SH-SY5Y (cell line): ENCODE data around the gene GHRL.

Experiments
- GATA2 ChIP-seq: IDR thresholded peaks from 2 replicates; pipeline ENCODE4 v1.6.1; 2011; ENCODE audit warnings: mild to moderate bottlenecking, low read depth, low read length
- GATA3 ChIP-seq: IDR thresholded peaks from 2 replicates; pipeline ENCODE4 v1.6.1; 2011; ENCODE audit warnings: low read depth, mild to moderate bottlenecking, low read length, moderate library complexity

The GHRL gene

DNA sequence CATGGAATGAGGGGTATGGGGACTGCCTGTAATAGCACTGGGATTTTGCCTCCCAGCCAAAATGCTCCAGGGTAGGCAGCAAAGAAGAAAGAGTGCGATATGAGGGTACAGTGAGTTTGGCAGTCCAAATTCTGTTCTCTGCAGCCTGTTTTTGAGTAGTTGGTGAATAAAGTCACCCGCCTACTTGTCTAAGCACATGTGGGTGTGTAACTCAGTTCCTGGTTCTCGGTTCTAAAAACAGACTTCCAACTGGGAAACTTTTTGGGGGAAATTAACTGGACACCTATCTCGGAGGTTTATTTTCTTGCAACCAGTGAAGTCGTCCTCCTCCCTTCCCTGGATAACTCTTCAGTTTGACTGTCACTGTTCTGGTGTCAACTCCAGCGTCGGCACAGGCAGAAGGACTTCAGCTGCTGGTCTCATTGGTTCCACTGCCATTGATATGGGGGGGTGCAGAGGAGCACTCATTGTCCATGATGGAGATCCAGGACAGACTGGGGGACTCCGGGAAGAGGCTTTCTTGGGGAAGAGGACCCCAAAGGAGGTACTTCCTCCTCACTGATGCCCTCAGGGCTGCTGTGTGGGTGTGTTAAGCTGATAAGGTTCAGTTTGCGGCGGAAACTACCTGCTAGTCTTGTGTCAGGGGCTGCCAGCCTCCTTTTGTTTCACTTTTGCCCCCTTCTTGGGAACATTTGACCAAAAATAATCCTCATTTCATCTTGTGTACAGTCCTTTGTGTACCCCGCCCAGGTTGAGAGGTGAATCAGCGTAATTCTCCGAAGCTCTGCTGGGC is 13.2 kb downstream of the GHRL start:
- TF ChIP-seq GATA3, result no peak
- TF ChIP-seq GATA2, result no peak

- TF ChIP-seq GATA3 (no peak), GATA2 (no peak)
Measured at GRCh38 chr3:10278501-10278900, 14.2 kb downstream of the GHRL start.

- TF ChIP-seq GATA3 (no peak), GATA2 (no peak)
Measured at GRCh38 chr3:10277115-10277625, 15.6 kb downstream of the GHRL start.

GRCh38 chr3:10274601-10275000 is 18.1 kb downstream of the GHRL start:
- TF ChIP-seq GATA3, result no peak
- no peak for TF ChIP-seq GATA2

DNA sequence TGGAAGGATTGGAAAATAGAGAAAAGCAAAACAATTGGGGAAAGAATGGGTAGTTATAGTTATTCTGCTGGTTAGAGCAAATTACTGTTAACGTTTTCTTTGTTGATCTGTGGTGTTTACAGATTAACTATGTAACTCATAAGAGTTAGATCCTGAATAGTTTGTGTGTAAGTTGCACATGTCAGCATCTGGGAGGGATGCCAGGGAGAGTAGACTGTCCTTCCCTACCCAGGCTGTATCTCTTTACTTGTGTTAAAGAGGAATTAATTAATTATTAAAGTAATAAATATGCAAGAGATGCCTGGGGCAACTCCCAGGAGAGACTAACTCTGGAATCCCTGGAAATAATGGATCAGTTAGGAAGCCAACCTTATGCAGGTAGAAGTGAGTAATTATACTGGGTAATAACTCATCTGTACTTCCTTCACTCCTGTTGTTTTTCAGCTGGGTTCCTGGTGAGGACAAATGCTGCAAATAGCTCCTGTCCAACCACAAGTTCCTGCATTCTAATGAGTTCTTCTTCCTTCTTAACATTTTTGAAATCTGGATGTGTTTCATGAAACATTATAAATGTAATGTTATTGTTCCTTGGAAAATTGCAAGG is 18.9 kb downstream of the GHRL start:
- no peak for TF ChIP-seq GATA2
- TF ChIP-seq GATA3, result no peak

DNA sequence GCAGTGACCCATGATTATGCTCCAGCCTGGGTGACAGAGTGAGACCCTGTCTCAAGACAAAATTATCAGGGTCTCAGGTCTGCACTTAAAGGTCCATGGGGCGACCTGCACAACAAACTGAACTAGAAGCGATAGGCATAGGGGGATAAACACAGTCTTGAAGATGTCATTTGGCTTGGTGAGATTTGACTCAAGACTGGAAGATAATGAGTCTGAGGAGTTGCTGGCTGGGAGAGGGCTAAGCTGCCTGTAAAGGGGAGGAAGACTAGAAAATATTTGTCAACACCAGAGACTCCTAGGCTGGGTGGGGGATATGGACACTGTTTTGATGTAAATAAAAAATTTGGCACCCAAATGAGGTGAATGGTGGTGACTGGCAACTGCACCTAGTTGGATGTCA is 19.8 kb downstream of the GHRL start:
- TF ChIP-seq GATA3 (no peak), GATA2 (no peak)

DNA sequence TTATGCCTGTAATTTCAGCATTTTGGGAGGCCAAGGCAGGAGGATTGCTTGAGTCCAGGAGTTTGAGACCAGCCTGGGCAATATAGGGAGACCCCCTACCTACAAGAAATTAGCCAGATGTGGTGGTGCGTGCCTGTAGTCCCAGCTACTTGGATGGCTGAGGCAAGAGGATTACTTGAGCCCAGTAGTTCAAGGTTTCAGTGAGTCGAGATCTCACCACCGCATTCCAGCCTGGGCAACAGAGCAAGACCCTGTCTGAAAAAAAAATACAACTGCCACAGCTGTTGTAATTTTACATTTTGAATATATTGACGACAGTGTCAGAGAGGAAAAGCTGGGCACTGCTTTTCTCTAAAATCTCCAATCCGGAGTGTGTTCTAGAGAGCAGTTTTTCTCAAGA is 23.3 kb downstream of the GHRL start:
- TF ChIP-seq GATA3 (no peak), GATA2 (no peak)

DNA sequence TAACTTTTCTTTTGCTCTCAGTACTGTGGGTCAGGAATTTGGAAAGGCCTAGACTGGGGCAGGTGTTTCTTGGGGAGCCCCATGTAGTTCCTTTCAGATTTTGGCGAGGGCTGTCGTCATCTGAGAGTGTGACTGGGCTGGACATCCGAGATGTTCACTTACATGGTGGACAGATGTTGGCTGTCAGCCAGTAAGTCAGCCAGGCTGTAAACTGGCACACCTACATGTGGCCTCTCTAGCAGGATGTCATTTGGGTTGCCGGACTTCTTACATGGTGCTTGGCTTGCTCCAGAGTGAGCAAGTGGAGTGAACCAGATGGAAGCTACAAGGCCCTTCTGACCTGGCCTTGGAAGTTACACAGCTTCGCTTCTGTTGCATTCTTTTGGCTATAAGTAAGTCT is 23.8 kb downstream of the GHRL start:
- TF ChIP-seq GATA2 (no peak), GATA3 (no peak)

DNA sequence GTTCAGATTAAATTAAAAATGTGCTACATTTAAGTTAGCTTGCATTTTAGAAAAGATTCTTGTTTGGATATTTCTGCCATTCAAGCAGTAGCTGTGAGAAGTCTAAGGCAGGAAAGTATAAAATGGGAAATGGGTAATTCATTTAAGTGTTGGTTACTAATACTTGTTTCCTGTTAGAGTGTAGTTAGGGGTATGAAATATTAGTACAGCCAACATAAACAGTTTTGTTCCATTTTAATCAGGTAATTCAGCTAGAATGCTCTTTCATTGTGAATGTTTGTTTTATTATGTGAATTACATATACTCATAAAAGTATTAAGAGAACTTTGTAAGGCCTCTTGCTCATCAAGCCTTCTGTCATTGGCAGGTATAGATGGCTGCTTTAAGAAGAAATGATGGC is 24.6 kb downstream of the GHRL start:
- TF ChIP-seq GATA3 (no peak), GATA2 (no peak)

DNA sequence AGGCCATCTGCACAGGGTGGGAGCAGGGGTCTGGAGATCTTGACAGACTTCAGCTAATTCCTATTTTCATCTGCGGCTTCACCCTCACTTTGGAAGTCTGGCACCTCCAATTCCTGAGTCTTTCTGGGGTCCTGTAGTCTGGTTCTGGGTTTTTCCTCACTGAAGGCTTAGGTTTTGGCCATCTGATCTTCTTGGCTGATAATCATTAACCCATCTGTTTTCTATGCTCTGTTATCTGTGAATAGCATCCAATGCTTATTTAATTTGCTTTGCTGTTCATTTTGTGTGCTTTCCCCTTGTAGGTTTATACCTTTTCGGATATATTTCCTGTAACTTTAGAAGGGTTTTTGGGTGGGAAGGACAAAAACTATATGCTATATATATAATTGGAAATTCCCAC is 26.9 kb downstream of the GHRL start:
- TF ChIP-seq GATA2, result no peak
- no peak for TF ChIP-seq GATA3

GRCh38 chr3:10263646-10264363 is 28.9 kb downstream of the GHRL start:
- TF ChIP-seq GATA2 (no peak), GATA3 (no peak)

- TF ChIP-seq GATA2 (no peak), GATA3 (no peak)
Measured at GRCh38 chr3:10262027-10262426, 30.7 kb downstream of the GHRL start.

- no peak for TF ChIP-seq GATA3
Measured at GRCh38 chr3:10260211-10260701, 32.5 kb downstream of the GHRL start.

- no peak for TF ChIP-seq GATA3
- no peak for TF ChIP-seq GATA2
Measured at GRCh38 chr3:10259798-10260197, 32.9 kb downstream of the GHRL start.

DNA sequence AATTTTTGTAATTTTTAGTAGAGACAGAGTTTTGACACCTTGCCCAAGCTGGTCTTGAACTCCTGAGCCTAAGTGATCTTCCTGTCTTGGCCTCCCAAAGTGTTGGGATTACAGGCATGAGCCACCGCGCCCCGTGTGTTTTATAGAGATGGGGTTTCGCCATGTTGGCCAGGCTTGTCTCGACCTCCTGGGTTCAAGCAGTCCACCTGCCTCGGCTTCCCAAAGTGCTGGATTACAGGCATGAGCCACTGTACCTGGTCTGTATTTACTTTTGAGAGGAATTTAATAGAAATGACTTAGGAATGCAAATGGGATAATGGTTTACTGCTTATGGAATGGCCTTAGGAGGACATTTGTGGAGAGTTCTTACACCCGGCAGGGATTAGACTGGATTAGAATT is 33.7 kb downstream of the GHRL start:
- no peak for TF ChIP-seq GATA3
- TF ChIP-seq GATA2, result no peak

DNA sequence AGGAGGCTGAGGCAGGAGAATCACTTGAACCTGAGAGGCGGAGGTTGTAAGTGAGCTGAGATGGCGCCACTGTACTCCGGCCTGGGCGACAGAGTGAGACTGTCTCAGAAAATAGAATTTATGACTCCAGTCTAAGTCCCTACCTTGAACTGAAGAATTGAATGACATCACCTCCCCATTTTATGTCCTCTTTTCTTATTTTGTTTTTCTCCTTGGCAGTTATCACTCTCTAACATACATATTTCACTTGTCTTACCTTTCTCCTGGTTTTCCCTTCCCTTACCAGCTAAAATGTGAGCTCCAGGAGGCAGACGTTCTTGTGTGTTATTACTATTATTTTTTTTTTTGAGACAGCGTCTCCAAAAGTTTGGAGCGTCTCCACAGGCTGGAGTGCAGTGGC is 36.9 kb downstream of the GHRL start:
- TF ChIP-seq GATA2, result no peak
- no peak for TF ChIP-seq GATA3
